GM23248 (cell line): Measurements from ENCODE around the gene CLDN19. TPM values are rescaled to one million over a fixed set of nuclear protein-coding genes. Genes with fewer than 3 reads are reported as not detected.

Source experiments
- DNase-seq: peaks from one replicate; pipeline ENCODE4 v3.0.0-alpha.2; 2015
- H2AFZ ChIP-seq: fragments of 200-600 bp; sonication (generic); 2 replicates; pipeline ENCODE4 v1.6.1; 2016; ENCODE audit warnings: antibody characterized with exemption
- H3F3A ChIP-seq: fragments of 200-600 bp; sonication (generic); 2 replicates; pipeline ENCODE4 v1.6.1; 2016; ENCODE audit warnings: mild to moderate bottlenecking, antibody characterized with exemption, mixed run types; ENCODE audit not compliant: insufficient read depth
- H3K27ac ChIP-seq: fragments of 200-600 bp; sonication (generic); 2 replicates; pipeline ENCODE4 v1.5.1; 2016; ENCODE audit warnings: mild to moderate bottlenecking
- H3K27me3 ChIP-seq: fragments of 200-600 bp; sonication (generic); replicated peaks from 2 replicates; pipeline ENCODE4 v1.6.1; 2016; ENCODE audit warnings: mild to moderate bottlenecking; ENCODE audit not compliant: insufficient read depth
- H3K36me3 ChIP-seq: fragments of 200-600 bp; sonication (generic); 2 replicates; pipeline ENCODE4 v1.6.1; 2016; ENCODE audit warnings: low read depth, mild to moderate bottlenecking
- H3K4me1 ChIP-seq: fragments of 200-600 bp; sonication (generic); 2 replicates; pipeline ENCODE4 v1.6.1; 2016; ENCODE audit warnings: mild to moderate bottlenecking; ENCODE audit not compliant: insufficient read depth
- H3K4me2 ChIP-seq: fragments of 200-600 bp; sonication (generic); one replicate; pipeline ENCODE4 v1.6.1; 2016; ENCODE audit warnings: mild to moderate bottlenecking; ENCODE audit not compliant: unreplicated experiment
- H3K4me3 ChIP-seq: fragments of 200-600 bp; sonication (generic); 2 replicates; pipeline ENCODE4 v1.5.1; 2016; ENCODE audit warnings: mild to moderate bottlenecking
- H3K79me2 ChIP-seq: fragments of 200-600 bp; sonication (generic); 2 replicates; pipeline ENCODE4 v1.6.1; 2016; ENCODE audit warnings: mild to moderate bottlenecking; ENCODE audit not compliant: insufficient read depth
- H3K9ac ChIP-seq: fragments of 200-600 bp; sonication (generic); 2 replicates; pipeline ENCODE4 v1.6.1; 2016; ENCODE audit warnings: mild to moderate bottlenecking
- H3K9me2 ChIP-seq: fragments of 200-600 bp; sonication (generic); 2 replicates; pipeline ENCODE4 v1.6.1; 2016; ENCODE audit warnings: mixed run types, mild to moderate bottlenecking, moderate library complexity; ENCODE audit not compliant: insufficient read depth
- H3K9me3 ChIP-seq: fragments of 200-600 bp; sonication (generic); one replicate; pipeline ENCODE4 v1.6.1; 2017; ENCODE audit warnings: low read depth
- H4K20me1 ChIP-seq: fragments of 200-600 bp; sonication (generic); 2 replicates; pipeline ENCODE4 v1.6.0; 2016; ENCODE audit not compliant: insufficient read depth
- EZH2 ChIP-seq: fragments of 200-600 bp; sonication (generic); IDR thresholded peaks from 2 replicates; pipeline ENCODE4 v1.6.1; 2018; ENCODE audit warnings: antibody characterized with exemption, mild to moderate bottlenecking; ENCODE audit not compliant: insufficient read depth, poor library complexity, severe bottlenecking
- EZH2phosphoT487 ChIP-seq: fragments of 200-600 bp; sonication (generic); IDR thresholded peaks from 2 replicates; pipeline ENCODE4 v1.6.1; 2018; ENCODE audit warnings: antibody characterized with exemption, moderate library complexity, mild to moderate bottlenecking, low read depth; ENCODE audit not compliant: insufficient read depth
- WGBS, 2 experiments: methylation state at CpG; one replicate each; pipeline ENCODE4 v1.1.6; 2015 to 2017; ENCODE audit warnings: low lambda C conversion rate in 2 of 2, low coverage in 1 of 2; ENCODE audit errors: missing lambda C conversion rate in 2 of 2; 5-methylcytosine and 5-hydroxymethylcytosine counted together
- in situ Hi-C: fragments of 300-500 bp; cut with MboI; formaldehyde crosslinking; loops from 2 replicates; pipeline ENCODE4 v1.15.0; 2020
- polyA plus RNA-seq: library from polyadenylated mRNA; unstranded; fragments of >200 nt; fragmentation: Nextera tagmentation; extraction: Ambion mirVana; gene quantifications from 2 replicates; pipeline ENCODE4 v1.2.1, GENCODE V29; 2016
- total RNA-seq: library from RNA; depleted of rRNA; stranded (reverse); fragments of >200 nt; shearing (Covaris generic); gene quantifications from 2 replicates; pipeline ENCODE4 v1.2.3, GENCODE V29; 2014

CLDN19 gene
- total and polyA plus RNA-seq, 2 experiments from 2014 or later, result not detected

GRCh38 chr1:42733415-42734200 lies 6.4 kb downstream of the CLDN19 start:
- DNase-seq, result no peak
- Histone ChIP-seq H3K27ac (no peak overlapping the region), H3K4me3 (no peak overlapping the region), H3K4me2 (no peak overlapping the region), H3K9me2 (no peaks in the 10 kb centered on the region), H3K36me3 (no peaks in the 10 kb centered on the region), H3K27me3 (no peaks in the 10 kb centered on the region), H3K79me2 (no peaks in the 10 kb centered on the region), H4K20me1 (no peaks in the 10 kb centered on the region), H3F3A (no peaks in the 10 kb centered on the region), H2AFZ (no peak overlapping the region), H3K9me3 (no peaks in the 10 kb centered on the region), H3K4me1 (no peaks in the 10 kb centered on the region), H3K9ac (no peak overlapping the region)
- in situ Hi-C loops, result no loop called here
- 83 to 89% methylated on average over 12 of the region's 12 CpGs for WGBS, 2 experiments
- TF ChIP-seq EZH2phosphoT487 (no peak), EZH2 (no peak)

GRCh38 chr1:42732126-42732680 lies 7.8 kb downstream of the CLDN19 start:
- Histone ChIP-seq H3K27ac (no peak overlapping the region), H2AFZ (no peak overlapping the region), H3K27me3 (no peaks in the 10 kb centered on the region), H3K4me1 (no peaks in the 10 kb centered on the region), H3K9ac (no peak overlapping the region), H3F3A (no peaks in the 10 kb centered on the region), H3K79me2 (no peaks in the 10 kb centered on the region), H3K9me2 (no peaks in the 10 kb centered on the region), H3K4me2 (no peak overlapping the region), H3K36me3 (no peaks in the 10 kb centered on the region), H3K4me3 (no peak overlapping the region), H4K20me1 (no peaks in the 10 kb centered on the region), H3K9me3 (no peaks in the 10 kb centered on the region)
- no peak for DNase-seq
- TF ChIP-seq EZH2 (no peak), EZH2phosphoT487 (no peak)
- 72 to 77% methylated on average over 10 of the region's 10 CpGs for WGBS, 2 experiments
- in situ Hi-C loops, result no loop called here

GRCh38 chr1:42731585-42731984 lies 8.5 kb downstream of the CLDN19 start:
- no peaks in the 10 kb centered on the region for H3K79me2 ChIP-seq
- H3K9me2 ChIP-seq, result no peaks in the 10 kb centered on the region
- H2AFZ ChIP-seq, result no peak overlapping the region
- H3K4me2 ChIP-seq, result no peak overlapping the region
- in situ Hi-C loops, result no loop called here
- H3F3A ChIP-seq, result no peaks in the 10 kb centered on the region
- no peaks in the 10 kb centered on the region for H3K9me3 ChIP-seq
- no peaks in the 10 kb centered on the region for H3K36me3 ChIP-seq
- H3K9ac ChIP-seq, result no peak overlapping the region
- H3K27ac ChIP-seq, result no peak overlapping the region
- no peaks in the 10 kb centered on the region for H3K27me3 ChIP-seq
- TF ChIP-seq EZH2phosphoT487 (no peak), EZH2 (no peak)
- H4K20me1 ChIP-seq, result no peaks in the 10 kb centered on the region
- DNase-seq, result no peak
- 70 to 82% methylated on average over 3 of the region's 3 CpGs for WGBS, 2 experiments
- H3K4me1 ChIP-seq, result no peaks in the 10 kb centered on the region
- H3K4me3 ChIP-seq, result no peak overlapping the region

DNA sequence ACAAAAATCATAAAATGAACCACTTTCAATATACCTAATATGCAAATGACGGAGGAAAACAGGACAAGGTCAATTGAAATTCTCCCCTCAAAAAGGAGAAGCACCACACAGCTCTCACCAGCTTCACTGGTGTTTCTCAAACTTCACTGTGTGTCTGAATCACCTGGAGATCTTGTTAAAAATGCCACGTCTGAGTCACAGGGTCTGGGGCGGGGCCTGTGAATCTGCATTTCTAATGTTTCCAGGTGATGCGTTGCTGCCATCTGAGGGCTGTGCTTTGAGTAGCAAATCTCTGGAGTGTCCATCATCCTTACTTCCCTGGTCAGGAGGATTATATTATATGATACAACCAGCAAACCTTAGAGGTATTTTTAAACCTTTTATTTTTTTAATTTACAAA lies 9.0 kb downstream of the CLDN19 start:
- Histone ChIP-seq H3K9ac (no peak overlapping the region), H3K79me2 (no peaks in the 10 kb centered on the region), H3K4me1 (no peaks in the 10 kb centered on the region), H4K20me1 (no peaks in the 10 kb centered on the region), H3K4me3 (no peak overlapping the region), H3K9me3 (no peaks in the 10 kb centered on the region), H3K27me3 (no peaks in the 10 kb centered on the region), H3K9me2 (no peaks in the 10 kb centered on the region), H3K4me2 (no peak overlapping the region), H2AFZ (no peak overlapping the region), H3K27ac (no peak overlapping the region), H3F3A (no peaks in the 10 kb centered on the region), H3K36me3 (no peaks in the 10 kb centered on the region)
- 69 to 73% methylated on average over 4 of the region's 4 CpGs for WGBS, 2 experiments
- in situ Hi-C loops, result no loop called here
- DNase-seq, result peak; percentile 24
- TF ChIP-seq EZH2 (no peak), EZH2phosphoT487 (no peak)
